ENCODE results near the gene SECTM1. TPM values are rescaled to one million over a fixed set of nuclear protein-coding genes. Genes with fewer than 3 reads are reported as not detected.

Gene SECTM1
- total RNA-seq, 1 experiment from 2014 or later, result 10.4 TPM

- H3K27me3 Mint-ChIP-seq (ENCODE audit: unreplicated experiment), result peaks cover 33% of the 10 kb centered on the region
- no peak overlapping the region for H3K27ac Mint-ChIP-seq (ENCODE audit: unreplicated experiment)
- no peak overlapping the region for H3K4me3 Mint-ChIP-seq (ENCODE audit: low read depth, unreplicated experiment)
- no peak for DNase-seq
- H3K4me1 Mint-ChIP-seq (ENCODE audit: low read depth, unreplicated experiment), result no peaks in the 10 kb centered on the region
- no peaks in the 10 kb centered on the region for H3K9me3 Mint-ChIP-seq (ENCODE audit: low read depth, unreplicated experiment)
- TF ChIP-seq CTCF (IDR thresholded peaks at IDR 0.05; ENCODE audit: unreplicated experiment), result no peak
- H3K36me3 Mint-ChIP-seq (ENCODE audit: insufficient read depth, unreplicated experiment), result peaks cover 29% of the 10 kb centered on the region
- CTCF ChIA-PET, result interaction anchor here (0.5 kb wide), 1 partner anchor 30 kb away, joined by 6 read pairs; no protein-coding TSS in a partner anchor
- intact Hi-C loops (cut with micrococcal nuclease; ENCODE audit: unreplicated experiment), result loop anchor here (10.0 kb wide), 1 partner anchor 84 kb away; no protein-coding TSS in a partner anchor
- BruUV-seq (replicated peaks), result no TSS peak
Measured at GRCh38 chr17:82328141-82328993, 5.2 kb downstream of the SECTM1 start.

- no peak overlapping the region for H3K4me3 Mint-ChIP-seq (ENCODE audit: low read depth, unreplicated experiment)
- peaks cover 38% of the 10 kb centered on the region for H3K27me3 Mint-ChIP-seq (ENCODE audit: unreplicated experiment)
- H3K4me1 Mint-ChIP-seq (ENCODE audit: low read depth, unreplicated experiment), result no peaks in the 10 kb centered on the region
- DNase-seq, result no peak
- H3K27ac Mint-ChIP-seq (ENCODE audit: unreplicated experiment), result no peak overlapping the region
- CTCF ChIA-PET, result no interaction called here
- H3K36me3 Mint-ChIP-seq (ENCODE audit: insufficient read depth, unreplicated experiment), result peaks cover 25% of the 10 kb centered on the region
- intact Hi-C loops (cut with micrococcal nuclease; ENCODE audit: unreplicated experiment), result loop anchor here (10.0 kb wide), 1 partner anchor 83 kb away; no protein-coding TSS in a partner anchor
- no peak for TF ChIP-seq CTCF (IDR thresholded peaks at IDR 0.05; ENCODE audit: unreplicated experiment)
- H3K9me3 Mint-ChIP-seq (ENCODE audit: low read depth, unreplicated experiment), result no peaks in the 10 kb centered on the region
- no TSS peak for BruUV-seq (replicated peaks)
Measured at GRCh38 chr17:82327757-82328140, 5.8 kb downstream of the SECTM1 start.

GRCh38 chr17:82327289-82327688, 6.3 kb downstream of the SECTM1 start:
- Mint-ChIP-seq H3K4me1 (ENCODE audit: low read depth, unreplicated experiment) (no peaks in the 10 kb centered on the region), H3K36me3 (ENCODE audit: insufficient read depth, unreplicated experiment) (peaks cover 20% of the 10 kb centered on the region), H3K4me3 (ENCODE audit: low read depth, unreplicated experiment) (no peak overlapping the region), H3K9me3 (ENCODE audit: low read depth, unreplicated experiment) (no peaks in the 10 kb centered on the region), H3K27me3 (ENCODE audit: unreplicated experiment) (peaks cover 38% of the 10 kb centered on the region), H3K27ac (ENCODE audit: unreplicated experiment) (no peak overlapping the region)
- no peak for DNase-seq
- no TSS peak for BruUV-seq (replicated peaks)
- CTCF ChIA-PET, result no interaction called here
- no peak for TF ChIP-seq CTCF (IDR thresholded peaks at IDR 0.05; ENCODE audit: unreplicated experiment)
- intact Hi-C loops (cut with micrococcal nuclease; ENCODE audit: unreplicated experiment), result loop anchor here (10.0 kb wide), 1 partner anchor 82 kb away; no protein-coding TSS in a partner anchor

GRCh38 chr17:82325286-82326180, 8.0 kb downstream of the SECTM1 start:
- Mint-ChIP-seq H3K4me1 (ENCODE audit: low read depth, unreplicated experiment) (peaks cover under 1% of the 10 kb centered on the region), H3K9me3 (ENCODE audit: low read depth, unreplicated experiment) (no peaks in the 10 kb centered on the region), H3K4me3 (ENCODE audit: low read depth, unreplicated experiment) (no peak overlapping the region), H3K36me3 (ENCODE audit: insufficient read depth, unreplicated experiment) (peaks cover 3% of the 10 kb centered on the region), H3K27ac (ENCODE audit: unreplicated experiment) (no peak overlapping the region), H3K27me3 (ENCODE audit: unreplicated experiment) (peaks cover 23% of the 10 kb centered on the region)
- BruUV-seq (replicated peaks), result no TSS peak
- CTCF ChIA-PET, result interaction anchor here (0.6 to 1.8 kb wide), 2 partner anchors 46 to 90 kb away, joined by 5 to 6 read pairs; no protein-coding TSS in a partner anchor
- no peak for TF ChIP-seq CTCF (IDR thresholded peaks at IDR 0.05; ENCODE audit: unreplicated experiment)
- no peak for DNase-seq
- intact Hi-C loops (cut with micrococcal nuclease; ENCODE audit: unreplicated experiment), result loop anchor here (10.0 kb wide), 1 partner anchor 81 kb away; no protein-coding TSS in a partner anchor

Data from Calu3 (cell line).